Karpas-422 (cell line): ENCODE data around the gene DBP. TPM values are rescaled to one million over a fixed set of nuclear protein-coding genes. Genes with fewer than 3 reads are reported as not detected.
"Not testable (repeated sequence)": the region's sequence is repeated elsewhere in the genome, so short reads cannot be mapped to it uniquely, and the experiment has no call there.

Experiments used
- DNase-seq: peaks from one replicate; pipeline ENCODE4 v3.0.0-alpha.2; 2015
- H2AFZ ChIP-seq: fragments of 200-600 bp; sonication (generic); 2 replicates; pipeline ENCODE4 v1.6.1; 2014; ENCODE audit warnings: antibody characterized with exemption, low read length, mixed read lengths
- H3K27ac ChIP-seq: fragments of 200-600 bp; sonication (generic); 2 replicates; pipeline ENCODE4 v1.5.1; 2014; ENCODE audit warnings: mild to moderate bottlenecking, low read length, moderate library complexity
- H3K27me3 ChIP-seq: fragments of 200-600 bp; sonication (generic); 2 replicates; pipeline ENCODE4 v1.6.1; 2014; ENCODE audit warnings: low read length, mixed read lengths
- H3K36me3 ChIP-seq: fragments of 200-600 bp; sonication (generic); 2 replicates; pipeline ENCODE4 v1.6.1; 2014; ENCODE audit warnings: low read length, mixed read lengths; ENCODE audit not compliant: insufficient read depth
- H3K4me1 ChIP-seq: fragments of 200-600 bp; sonication (generic); 2 replicates; pipeline ENCODE4 v1.6.1; 2014; ENCODE audit warnings: mild to moderate bottlenecking, low read length, mixed read lengths
- H3K4me2 ChIP-seq: fragments of 200-600 bp; sonication (generic); 2 replicates; pipeline ENCODE4 v1.6.1; 2014; ENCODE audit warnings: low read length, low read depth, mild to moderate bottlenecking; ENCODE audit not compliant: poor library complexity, severe bottlenecking
- H3K4me3 ChIP-seq: fragments of 200-600 bp; sonication (generic); 2 replicates; pipeline ENCODE4 v1.5.1; 2014; ENCODE audit warnings: mild to moderate bottlenecking, antibody characterized with exemption, low read length, mixed read lengths
- H3K79me2 ChIP-seq: fragments of 200-600 bp; sonication (generic); 2 replicates; pipeline ENCODE4 v1.6.1; 2014; ENCODE audit warnings: mild to moderate bottlenecking, low read length, mixed read lengths
- H3K9ac ChIP-seq: fragments of 200-600 bp; sonication (generic); 2 replicates; pipeline ENCODE4 v1.6.0; 2014; ENCODE audit warnings: low read length
- H3K9me2 ChIP-seq: fragments of 200-600 bp; sonication (generic), shearing (Covaris generic); replicated peaks from 2 replicates; pipeline ENCODE4 v1.6.0; 2014; ENCODE audit warnings: mild to moderate bottlenecking, low read length, moderate library complexity; ENCODE audit not compliant: insufficient read depth
- H3K9me3 ChIP-seq: fragments of 300-700, 200-600 bp; sonication (generic); 2 replicates; pipeline ENCODE4 v1.6.1; 2014; ENCODE audit warnings: low read length, mixed read lengths
- H4K20me1 ChIP-seq: fragments of 200-600 bp; sonication (generic); 2 replicates; pipeline ENCODE4 v1.6.1; 2014; ENCODE audit warnings: mild to moderate bottlenecking, antibody characterized with exemption, low read length, low read depth; ENCODE audit not compliant: insufficient read depth
- total RNA-seq: library from RNA; depleted of rRNA; stranded (reverse); fragments of >200 nt; shearing (Covaris generic); gene quantifications from 2 replicates; pipeline ENCODE4 v1.2.3, GENCODE V29; 2014; ENCODE audit warnings: low replicate concordance; rRNA removed

DBP gene
- total RNA-seq = 8.5 and 16.4 TPM in 2 replicates

DNA sequence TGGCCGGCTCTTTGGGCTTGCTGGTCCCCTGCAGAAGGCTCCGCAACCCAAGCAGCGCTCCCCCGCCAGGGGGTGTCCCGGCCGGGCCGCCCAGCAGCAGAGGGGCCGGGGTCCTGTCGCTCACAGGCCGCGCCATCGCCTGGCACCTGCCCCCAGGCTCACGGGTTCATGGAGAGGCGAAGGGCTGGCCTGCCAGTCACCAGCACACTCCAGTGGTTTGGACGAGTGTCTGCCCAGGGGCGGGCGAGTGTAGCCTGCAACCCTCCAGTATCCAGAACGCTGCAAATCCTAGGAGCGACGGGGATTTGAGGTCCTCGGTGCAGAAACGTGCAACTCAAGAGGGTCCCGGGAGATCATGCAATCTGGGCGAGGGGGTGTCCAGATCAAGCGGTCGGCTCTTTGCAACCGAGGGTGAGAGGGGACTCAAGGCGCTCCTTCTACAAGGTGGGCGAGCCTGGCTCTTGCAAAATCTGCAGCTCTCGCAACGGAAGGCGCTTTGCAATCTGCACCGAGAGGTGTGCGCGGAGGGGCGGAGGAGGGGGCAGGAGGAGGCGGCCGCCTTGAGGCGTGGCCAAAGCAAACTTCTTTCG is at the start of gene DBP:
Gene DBP (minus strand): TSS at position 521 of the 590 bp plus-strand sequence. CDS start 385 bp downstream, at position 136.
- Histone ChIP-seq H3K9me2 (no peaks in the 10 kb centered on the region; the same call in 1 of the 2 replicates), H3K4me2 (peak within 1 kb of the TSS; percentile 86), H3K4me3 (peak within 1 kb of the TSS; percentile 88), H3K27me3 (no peaks in the 10 kb centered on the region), H3K79me2 (peaks cover 4% of the 10 kb centered on the region; the same call in 1 of the 2 replicates), H2AFZ (peak within 1 kb of the TSS; percentile 91; the same call in 1 of the 2 replicates), H3K9ac (peak within 1 kb of the TSS; percentile 83), H3K27ac (peak within 1 kb of the TSS; percentile 89), H3K9me3 (no peaks in the 10 kb centered on the region), H4K20me1 (no peaks in the 10 kb centered on the region), H3K4me1 (peaks cover 48% of the 10 kb centered on the region), H3K36me3 (no peaks in the 10 kb centered on the region)
- DNase-seq = no peak

- not testable (repeated sequence) for H3K9ac ChIP-seq, H2AFZ ChIP-seq, H3K4me3 ChIP-seq, H3K27ac ChIP-seq, H3K79me2 ChIP-seq, DNase-seq, H3K4me1 ChIP-seq, H3K27me3 ChIP-seq, H3K9me2 ChIP-seq, H4K20me1 ChIP-seq, H3K36me3 ChIP-seq, H3K4me2 ChIP-seq, H3K9me3 ChIP-seq
Measured at GRCh38 chr19:48686637-48687036, 49.5 kb upstream of the DBP start.

DNA sequence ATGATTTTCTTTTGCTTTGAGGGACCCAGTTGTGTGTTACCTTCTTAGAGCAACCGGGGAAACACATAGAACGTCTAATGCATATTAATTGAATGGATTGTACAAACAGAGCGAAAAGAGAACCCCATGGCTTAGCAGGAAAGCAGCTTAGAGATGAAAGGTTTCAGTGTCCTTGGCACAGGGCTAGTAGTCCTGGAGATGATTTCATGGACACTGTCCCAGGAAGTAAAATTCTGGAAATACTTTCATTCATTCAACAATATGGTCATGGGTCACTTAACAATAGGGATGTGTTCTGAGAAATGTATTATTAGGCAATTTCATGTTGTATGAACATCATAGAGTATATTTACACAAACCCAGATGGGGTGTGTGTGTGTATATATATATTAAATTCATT is 48.9 kb upstream of the DBP start:
- Histone ChIP-seq H4K20me1 (no peaks in the 10 kb centered on the region), H3K4me2 (no peak overlapping the region), H3K9ac (no peak overlapping the region), H3K79me2 (no peaks in the 10 kb centered on the region), H3K27me3 (no peaks in the 10 kb centered on the region), H3K9me3 (no peaks in the 10 kb centered on the region), H3K36me3 (no peaks in the 10 kb centered on the region), H2AFZ (no peak overlapping the region), H3K9me2 (no peaks in the 10 kb centered on the region), H3K27ac (no peak overlapping the region), H3K4me1 (peaks cover 8% of the 10 kb centered on the region), H3K4me3 (no peak overlapping the region)
- no peak for DNase-seq

GRCh38 chr19:48685583-48685982 is 48.4 kb upstream of the DBP start:
- Histone ChIP-seq H2AFZ (no peak overlapping the region), H3K4me2 (no peak overlapping the region), H3K4me3 (no peak overlapping the region), H3K36me3 (no peaks in the 10 kb centered on the region), H3K27me3 (no peaks in the 10 kb centered on the region), H3K79me2 (no peaks in the 10 kb centered on the region), H3K9me3 (no peaks in the 10 kb centered on the region), H4K20me1 (no peaks in the 10 kb centered on the region), H3K9ac (no peak overlapping the region), H3K9me2 (no peaks in the 10 kb centered on the region), H3K4me1 (peaks cover 8% of the 10 kb centered on the region), H3K27ac (no peak overlapping the region)
- DNase-seq = no peak

DNA sequence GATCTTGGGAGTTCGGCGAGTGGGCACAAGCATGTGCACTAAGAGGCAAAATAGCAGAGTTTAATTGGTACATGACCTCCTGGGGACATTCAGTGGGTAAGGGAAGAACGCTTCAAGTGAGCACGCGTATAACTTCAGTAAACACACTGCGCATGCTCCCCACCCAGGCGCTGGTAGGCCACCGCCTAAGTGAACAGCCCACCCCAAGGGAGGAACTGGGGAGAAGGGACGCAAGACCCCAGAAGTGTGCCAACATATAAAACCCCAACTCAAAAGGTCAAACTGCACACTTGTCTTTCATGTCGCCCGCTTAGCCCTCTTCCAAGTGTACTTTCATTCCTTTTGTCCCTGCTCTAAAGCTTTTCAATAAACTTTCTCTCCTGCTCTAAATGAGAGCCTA is 46.2 kb upstream of the DBP start:
- no peak overlapping the region for H3K4me3 ChIP-seq

GRCh38 chr19:48681127-48681470 is 43.9 kb upstream of the DBP start:
- no peaks in the 10 kb centered on the region for H4K20me1 ChIP-seq

More for the DNA sequence above, 46.2 kb upstream of the DBP start:
- Histone ChIP-seq H3K27ac (no peak overlapping the region), H3K36me3 (no peaks in the 10 kb centered on the region), H3K79me2 (no peaks in the 10 kb centered on the region), H3K9ac (no peak overlapping the region), H4K20me1 (no peaks in the 10 kb centered on the region), H3K9me3 (no peaks in the 10 kb centered on the region), H3K4me2 (no peak overlapping the region), H3K4me1 (no peaks in the 10 kb centered on the region), H2AFZ (no peak overlapping the region), H3K27me3 (no peaks in the 10 kb centered on the region), H3K9me2 (no peaks in the 10 kb centered on the region)
- no peak for DNase-seq

DNA sequence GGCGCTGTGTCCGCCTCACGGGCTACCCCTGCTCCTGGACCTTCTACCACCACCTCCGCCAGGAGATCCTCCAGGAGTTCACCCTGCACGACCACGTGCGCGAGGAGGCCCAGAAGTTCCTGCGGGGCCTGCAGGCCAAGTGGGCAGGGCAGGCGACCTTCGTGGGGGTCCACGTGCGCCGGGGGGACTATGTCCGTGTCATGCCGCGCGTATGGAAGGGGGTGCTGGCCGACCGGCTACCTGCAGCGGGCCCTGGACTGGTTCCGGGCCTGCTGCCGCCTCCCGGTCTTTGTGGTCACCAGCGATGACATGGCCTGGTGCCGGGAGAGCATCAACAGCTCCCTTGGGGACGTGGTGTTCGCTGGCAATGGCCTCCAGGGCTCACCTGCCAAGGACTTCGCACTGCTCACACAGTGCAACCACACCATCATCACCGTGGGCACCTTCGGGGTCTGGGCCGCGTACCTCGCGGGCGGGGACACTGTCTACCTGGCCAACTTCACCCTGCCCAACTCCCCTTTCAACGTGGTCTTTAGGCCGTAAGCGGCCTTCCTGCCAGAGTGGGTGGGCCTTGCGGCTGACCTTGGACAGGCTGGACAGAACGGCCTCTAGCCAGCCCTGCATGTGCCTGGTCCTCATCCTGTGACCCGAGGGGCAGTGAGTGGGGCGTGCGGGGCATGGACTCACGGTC is 43.4 kb upstream of the DBP start:
- Histone ChIP-seq H2AFZ (no peak overlapping the region), H3K4me2 (no peak overlapping the region), H3K9me3 (no peaks in the 10 kb centered on the region), H3K36me3 (no peaks in the 10 kb centered on the region), H3K27me3 (no peaks in the 10 kb centered on the region), H3K9ac (no peak overlapping the region), H3K4me1 (no peaks in the 10 kb centered on the region), H3K4me3 (no peak overlapping the region), H3K9me2 (no peaks in the 10 kb centered on the region), H3K27ac (no peak overlapping the region), H4K20me1 (no peaks in the 10 kb centered on the region), H3K79me2 (no peaks in the 10 kb centered on the region)
- DNase-seq = no peak

More at GRCh38 chr19:48681127-48681470, 43.9 kb upstream of the DBP start:
- Histone ChIP-seq H3K4me3 (no peak overlapping the region), H2AFZ (no peak overlapping the region), H3K4me1 (no peaks in the 10 kb centered on the region), H3K27me3 (no peaks in the 10 kb centered on the region), H3K4me2 (no peak overlapping the region), H3K36me3 (no peaks in the 10 kb centered on the region), H3K9me3 (no peaks in the 10 kb centered on the region), H3K9me2 (no peaks in the 10 kb centered on the region), H3K27ac (no peak overlapping the region), H3K79me2 (no peaks in the 10 kb centered on the region), H3K9ac (no peak overlapping the region)
- no peak for DNase-seq

DNA sequence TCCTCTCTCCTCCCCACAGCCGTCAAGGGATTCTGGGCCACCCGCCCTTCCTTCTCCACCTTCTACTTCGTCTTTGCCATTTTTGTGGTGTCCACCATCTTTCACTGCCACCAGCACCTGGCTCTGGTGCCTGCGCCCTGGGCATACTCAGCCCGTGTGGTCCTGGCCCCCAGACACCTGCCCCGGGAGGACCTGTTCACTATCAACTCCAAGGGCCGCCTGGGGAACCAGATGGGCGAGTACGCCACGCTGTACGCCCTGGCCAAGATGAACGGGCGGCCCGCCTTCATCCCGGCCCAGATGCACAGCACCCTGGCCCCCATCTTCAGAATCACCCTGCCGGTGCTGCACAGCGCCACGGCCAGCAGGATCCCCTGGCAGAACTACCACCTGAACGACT is 42.8 kb upstream of the DBP start:
- not testable (repeated sequence) for H3K9ac ChIP-seq, H3K79me2 ChIP-seq, H3K9me2 ChIP-seq, H3K4me3 ChIP-seq, H3K27ac ChIP-seq, H3K4me2 ChIP-seq, H3K36me3 ChIP-seq, H3K4me1 ChIP-seq, H3K9me3 ChIP-seq, H4K20me1 ChIP-seq, H3K27me3 ChIP-seq, H2AFZ ChIP-seq
- peak; percentile 22 for DNase-seq
